Naive thymus-derived CD4-positive, alpha-beta T cell (primary cell): ENCODE measurements around the gene STEEP1. TPM values are rescaled to one million over a fixed set of nuclear protein-coding genes. Genes with fewer than 3 reads are reported as not detected.
"Not testable (repeated sequence)": the region's sequence is repeated elsewhere in the genome, so short reads cannot be mapped to it uniquely, and the experiment has no call there.

Experiments used
- ATAC-seq: fragments of 150-1000 bp; cut with Tn5 transposase; 2 replicates; pipeline ENCODE4 v1.10.0; 2021; ENCODE audit warnings: mild to moderate bottlenecking, moderate library complexity
- CTCF ChIA-PET: fragments of 350-600 bp; sonication (Branson Sonifier 250); formaldehyde crosslinking; loops from one replicate; lab custom pipeline; 2021; ENCODE audit warnings: antibody characterized with exemption; lab: Charles Lee
- POLR2A ChIA-PET: fragments of 350-600 bp; sonication (Branson Sonifier 250); formaldehyde crosslinking; loops from one replicate; lab custom pipeline; 2021; ENCODE audit warnings: antibody characterized with exemption, inconsistent platforms; lab: Charles Lee
- DNase-seq, 9 donors: peaks; one replicate each; pipeline versions ENCODE4 v3.0.0 to v3.0.0-alpha.2; 2020 to 2022; ENCODE audit warnings: mixed read lengths in 1 of 9
- H3K27ac ChIP-seq: one replicate; pipeline ENCODE4 v1.7.0; 2013; ENCODE audit warnings: mild to moderate bottlenecking, low read depth, low read length, moderate library complexity
- H3K27me3 ChIP-seq, 2 donors: one replicate each; pipeline ENCODE4 v1.7.0; 2013; ENCODE audit warnings: low read length in 2 of 2, mild to moderate bottlenecking in 2 of 2, moderate library complexity in 2 of 2; ENCODE audit not compliant: control insufficient read depth in 2 of 2, insufficient read depth in 2 of 2
- H3K36me3 ChIP-seq, 3 experiments: 1 replicate in 2 of 3; 2 replicates in 1 of 3; pipeline ENCODE4 v1.7.0; 2013; ENCODE audit warnings: low read length in 3 of 3, mild to moderate bottlenecking in 3 of 3, moderate library complexity in 1 of 3; ENCODE audit not compliant: insufficient read depth in 3 of 3, control insufficient read depth in 2 of 3
- H3K4me1 ChIP-seq, 2 donors: one replicate each; pipeline ENCODE4 v1.7.0; 2013; ENCODE audit warnings: low read length in 2 of 2, mild to moderate bottlenecking in 2 of 2, moderate library complexity in 1 of 2; ENCODE audit not compliant: control insufficient read depth in 2 of 2, insufficient read depth in 2 of 2
- H3K4me3 ChIP-seq: 2 replicates; pipeline ENCODE4 v1.7.0; 2013; ENCODE audit warnings: mild to moderate bottlenecking, low read length
- H3K9me3 ChIP-seq, 3 experiments: 1 replicate in 2 of 3; 2 replicates in 1 of 3; pipeline ENCODE4 v1.7.0; 2013; ENCODE audit warnings: low read length in 3 of 3; ENCODE audit not compliant: control insufficient read depth in 2 of 3
- H3K27ac Mint-ChIP-seq, 9 donors: one replicate each; pipeline ENCODE4 v1.8.0; 2020 to 2022; ENCODE audit warnings: mixed read lengths in 9 of 9, mild to moderate bottlenecking in 8 of 9, moderate library complexity in 5 of 9, inconsistent platforms in 2 of 9
- H3K27me3 Mint-ChIP-seq, 5 donors: one replicate each; pipeline ENCODE4 v1.8.0; 2021 to 2022; ENCODE audit warnings: mixed read lengths in 5 of 5, mild to moderate bottlenecking in 1 of 5
- H3K36me3 Mint-ChIP-seq, 5 donors: one replicate each; pipeline ENCODE4 v1.8.0; 2020 to 2022; ENCODE audit warnings: mixed read lengths in 5 of 5, mild to moderate bottlenecking in 3 of 5, inconsistent platforms in 1 of 5
- H3K4me1 Mint-ChIP-seq, 7 donors: one replicate each; pipeline ENCODE4 v1.8.0; 2020 to 2022; ENCODE audit warnings: mixed read lengths in 7 of 7, mild to moderate bottlenecking in 3 of 7, inconsistent platforms in 1 of 7
- H3K4me3 Mint-ChIP-seq, 10 donors: one replicate each; pipeline ENCODE4 v1.8.0; 2020 to 2022; ENCODE audit warnings: mild to moderate bottlenecking in 10 of 10, mixed read lengths in 10 of 10, moderate library complexity in 6 of 10, inconsistent platforms in 2 of 10
- H3K9me3 Mint-ChIP-seq, 11 donors: one replicate each; pipeline ENCODE4 v1.8.0; 2020 to 2022; ENCODE audit warnings: mixed read lengths in 11 of 11, mild to moderate bottlenecking in 4 of 11, inconsistent platforms in 1 of 11, moderate library complexity in 1 of 11
- intact Hi-C, 2 donors: fragments of 100-400 bp; cut with micrococcal nuclease; formaldehyde crosslinking; loops; one replicate each; pipeline ENCODE4 v1.15.1; 2023
- polyA plus RNA-seq, 2 donors: library from polyadenylated mRNA; unstranded; fragments of 300-500 nt; fragmentation: Illumina TruSeq; gene quantifications; one replicate each; pipeline ENCODE4 v1.2.3, GENCODE V29; 2021
- total RNA-seq, 6 experiments: library from RNA in 5 of 6; stranded (reverse) in 5 of 6; gene quantifications; 1 replicate in 5 of 6; 2 replicates in 1 of 6; pipeline ENCODE4 v1.2.3 and lab custom pipeline; 2021 to 2026

Gene STEEP1
- total and polyA plus RNA-seq, 7 experiments from 2014 or later = 13.3 to 22.2 (median 20.9) TPM

DNA sequence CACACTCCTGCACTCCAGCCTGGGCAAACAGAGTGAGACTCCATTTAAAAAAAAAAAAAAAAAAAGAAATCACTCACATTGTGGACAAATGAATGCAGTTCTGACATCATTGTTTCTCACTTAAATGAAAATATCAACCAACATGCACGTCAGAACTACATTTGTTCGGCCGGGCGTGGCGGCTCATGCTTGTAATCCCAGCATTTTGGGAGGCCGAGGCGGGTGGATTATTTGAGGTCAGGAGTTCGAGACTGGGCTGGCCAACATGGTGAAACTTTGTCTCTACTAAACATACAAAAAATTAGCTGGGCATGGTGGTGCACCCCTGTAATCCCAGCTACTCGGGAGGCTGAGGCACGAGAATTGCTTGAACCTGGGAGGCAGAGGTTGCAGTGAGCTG lies 60.1 kb downstream of the STEEP1 start:
- H3K27ac ChIP-seq, H3K9me3 Mint-ChIP-seq, H3K27me3 Mint-ChIP-seq, H3K27ac Mint-ChIP-seq, DNase-seq, H3K9me3 ChIP-seq, intact Hi-C loops, H3K4me3 ChIP-seq, ATAC-seq, H3K36me3 ChIP-seq, H3K4me3 Mint-ChIP-seq, H3K27me3 ChIP-seq, H3K36me3 Mint-ChIP-seq, CTCF ChIA-PET: not testable (repeated sequence)
- H3K4me1 ChIP-seq = peaks cover 0 to 20% of the 10 kb centered on the region in 2 donors
- peaks cover 6 to 24% (median 14%) of the 10 kb centered on the region in 7 donors for H3K4me1 Mint-ChIP-seq
- POLR2A ChIA-PET = interaction anchor here (0.7 to 0.9 kb wide), 2 partner anchors 67 to 105 kb away, joined by 3 to 4 read pairs; no protein-coding TSS in a partner anchor

DNA sequence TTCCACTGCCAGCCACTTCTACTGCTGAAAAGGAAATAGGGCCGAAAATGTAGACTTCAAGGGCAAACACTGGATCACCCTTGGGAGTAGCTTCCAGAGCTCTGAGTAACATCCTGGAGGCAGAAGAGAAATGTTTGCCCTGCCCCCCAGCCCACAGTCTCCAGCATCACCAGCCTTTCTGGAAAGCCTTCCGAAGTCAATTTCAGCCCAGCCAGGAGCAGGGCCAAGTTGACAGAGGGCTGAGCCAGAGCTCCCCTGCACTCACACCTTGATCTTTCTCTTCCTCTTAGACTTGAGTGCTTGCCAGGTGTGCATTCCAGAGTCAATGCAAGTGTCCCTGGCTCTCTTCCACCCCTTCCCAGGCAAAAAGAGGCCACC lies 61.7 kb downstream of the STEEP1 start:
- H3K4me3 ChIP-seq = no peak overlapping the region
- Mint-ChIP-seq H3K27ac (peak overlapping the region in 6 of 9 donors; percentile 14 to 96 (median 70)), H3K36me3 (no peaks in the 10 kb centered on the region), H3K4me3 (peak overlapping the region in 1 of 10 donors; percentile 36), H3K27me3 (no peaks in the 10 kb centered on the region), H3K4me1 (peaks cover 6 to 24% (median 14%) of the 10 kb centered on the region in 7 donors), H3K9me3 (no peaks in the 10 kb centered on the region)
- H3K4me1 ChIP-seq = peaks cover 0 to 20% of the 10 kb centered on the region in 2 donors
- H3K9me3 ChIP-seq = no peaks in the 10 kb centered on the region
- intact Hi-C loops = loop anchor here in 1 of 2 donors (5.0 kb wide), 1 partner anchor 36 kb away; the partner anchor contains the start of gene SLC25A5
- no peak for DNase-seq
- POLR2A ChIA-PET = interaction anchor here (1.1 to 1.2 kb wide), 2 partner anchors 9 to 14 kb away, joined by 3 to 6 read pairs; no protein-coding TSS in a partner anchor
- no peaks in the 10 kb centered on the region for H3K27me3 ChIP-seq
- CTCF ChIA-PET = interaction anchor here (0.5 to 0.7 kb wide), 2 partner anchors 28 to 114 kb away, joined by 3 to 4 read pairs; no protein-coding TSS in a partner anchor
- ATAC-seq = no peak
- H3K27ac ChIP-seq = peak overlapping the region; percentile 32
- H3K36me3 ChIP-seq = no peaks in the 10 kb centered on the region

- CTCF ChIA-PET = interaction anchor here (0.5 to 0.7 kb wide), 2 partner anchors 28 to 115 kb away, joined by 3 to 4 read pairs; no protein-coding TSS in a partner anchor
- Histone ChIP-seq H3K27me3 (no peaks in the 10 kb centered on the region), H3K27ac (peak overlapping the region; percentile 50), H3K9me3 (no peaks in the 10 kb centered on the region), H3K4me3 (no peak overlapping the region), H3K4me1 (peaks cover 0 to 20% of the 10 kb centered on the region in 2 donors), H3K36me3 (no peaks in the 10 kb centered on the region)
- H3K36me3 Mint-ChIP-seq = no peaks in the 10 kb centered on the region
- peak overlapping the region; percentile 69 to 97 (median 87) for H3K27ac Mint-ChIP-seq
- peak overlapping the region in 8 of 10 donors; percentile 51 to 77 (median 71) for H3K4me3 Mint-ChIP-seq
- intact Hi-C loops = loop anchor here in 1 of 2 donors (1.0 to 5.0 kb wide), 2 partner anchors 15 to 36 kb away; partner anchors contain the start of gene SLC25A5
- peaks cover 6 to 24% (median 14%) of the 10 kb centered on the region in 7 donors for H3K4me1 Mint-ChIP-seq
- H3K27me3 Mint-ChIP-seq = no peaks in the 10 kb centered on the region
- DNase-seq = peak in 7 of 9 donors; percentile 17 to 70 (median 58)
- no peaks in the 10 kb centered on the region for H3K9me3 Mint-ChIP-seq
- peak; percentile 85 for ATAC-seq
- POLR2A ChIA-PET = interaction anchor here (1.1 to 1.2 kb wide), 2 partner anchors 10 to 13 kb away, joined by 3 to 6 read pairs; no protein-coding TSS in a partner anchor
Measured at GRCh38 chrX:119502727-119503483, 62.3 kb downstream of the STEEP1 start.

DNA sequence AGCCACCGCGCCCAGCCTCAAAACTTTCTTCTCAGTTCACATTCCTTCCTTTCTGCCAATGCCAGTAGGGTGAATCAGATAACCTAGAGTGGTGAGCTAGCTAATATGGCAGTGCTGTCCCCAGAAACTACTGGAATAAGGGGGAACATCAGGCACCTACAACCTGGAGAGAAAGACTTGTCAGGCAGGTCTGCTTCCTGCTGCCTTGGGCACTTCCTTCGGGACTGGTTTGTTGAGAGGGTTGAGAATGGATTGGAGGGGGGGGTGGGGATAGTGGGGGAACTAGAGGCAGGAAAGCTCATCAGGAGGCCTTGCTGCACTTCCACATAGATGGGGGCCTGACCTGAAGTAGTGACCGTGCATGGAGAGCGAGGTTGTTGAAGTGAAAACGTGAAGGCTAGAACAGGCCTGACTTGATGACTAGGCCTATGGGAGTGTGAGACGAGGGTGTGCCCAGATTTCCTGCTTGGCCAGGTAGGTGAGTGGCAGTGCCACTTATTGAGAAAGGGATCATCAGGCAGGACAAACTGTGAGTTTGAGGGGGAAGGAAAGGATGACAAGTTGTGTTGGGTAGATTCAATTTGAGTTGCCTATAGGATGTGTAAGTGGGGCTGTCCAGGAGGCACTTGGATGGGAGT lies 63.6 kb downstream of the STEEP1 start:
- Mint-ChIP-seq H3K36me3 (no peaks in the 10 kb centered on the region), H3K27ac (peak overlapping the region in 8 of 9 donors; percentile 1 to 95 (median 42)), H3K9me3 (no peaks in the 10 kb centered on the region), H3K4me3 (peak overlapping the region in 3 of 10 donors; percentile 9 to 56 (median 33)), H3K4me1 (peaks cover 8 to 36% (median 14%) of the 10 kb centered on the region in 7 donors), H3K27me3 (no peaks in the 10 kb centered on the region)
- Histone ChIP-seq H3K9me3 (no peaks in the 10 kb centered on the region), H3K36me3 (no peaks in the 10 kb centered on the region), H3K27ac (peak overlapping the region; percentile 50), H3K4me3 (no peak overlapping the region), H3K27me3 (no peaks in the 10 kb centered on the region), H3K4me1 (peaks cover 0 to 21% of the 10 kb centered on the region in 2 donors)
- intact Hi-C loops = loop anchor here in 1 of 2 donors (1.0 to 5.0 kb wide), 2 partner anchors 13 to 34 kb away; partner anchors contain the start of gene SLC25A5
- no peak for DNase-seq
- CTCF ChIA-PET = interaction anchor here (0.7 to 1.9 kb wide), 3 partner anchors 19 to 113 kb away, joined by 3 to 6 read pairs (median 5); no protein-coding TSS in a partner anchor
- POLR2A ChIA-PET = interaction anchor here (1.5 kb wide), 1 partner anchor 19 kb away, joined by 4 read pairs; no protein-coding TSS in a partner anchor
- no peak for ATAC-seq

DNA sequence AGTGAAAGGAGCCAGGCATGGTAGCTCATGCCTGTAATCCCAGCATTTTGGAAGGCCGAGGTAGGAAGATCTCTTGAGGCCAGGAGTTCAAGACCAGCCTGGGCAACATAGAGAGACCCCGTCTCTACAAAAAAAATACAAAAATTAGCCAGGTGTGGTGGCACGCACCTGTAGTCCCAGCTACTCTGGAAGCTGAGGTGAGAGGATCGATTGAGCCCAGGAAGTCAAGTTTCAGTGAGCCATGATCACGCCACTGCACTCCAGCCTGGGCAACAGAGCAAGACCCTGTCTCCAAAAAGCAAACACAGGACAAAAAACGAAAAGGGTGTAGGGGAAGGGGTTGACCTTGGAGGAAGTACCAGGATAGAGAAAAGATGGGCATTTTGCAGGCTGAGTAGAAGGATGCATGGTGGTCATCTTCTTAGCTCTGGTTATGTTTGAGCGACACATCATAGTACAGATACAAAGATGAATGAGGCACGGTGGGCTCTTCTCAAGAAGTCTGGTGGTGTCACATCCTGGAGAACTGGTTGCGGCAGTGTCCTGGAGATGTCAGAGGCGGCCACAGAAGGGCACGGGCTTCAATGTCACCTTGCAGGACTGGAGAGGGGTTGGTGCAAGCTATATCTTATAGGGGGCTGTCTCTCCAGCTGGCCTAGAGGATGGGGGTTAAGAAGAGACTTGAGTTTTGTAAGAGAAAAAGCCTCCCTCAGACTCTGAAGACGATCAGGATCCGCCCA lies 65.0 kb downstream of the STEEP1 start:
- H3K27ac Mint-ChIP-seq = peak overlapping the region in 4 of 9 donors; percentile 8 to 81 (median 41)
- intact Hi-C loops = loop anchor here in 1 of 2 donors (5.0 kb wide), 1 partner anchor 33 kb away; the partner anchor contains the start of gene SLC25A5
- Histone ChIP-seq H3K9me3 (no peaks in the 10 kb centered on the region), H3K36me3 (no peaks in the 10 kb centered on the region), H3K4me1 (peaks cover 0 to 32% of the 10 kb centered on the region in 2 donors), H3K27ac (no peak overlapping the region), H3K4me3 (no peak overlapping the region), H3K27me3 (no peaks in the 10 kb centered on the region)
- ATAC-seq (no peak), DNase-seq (no peak)
- no peaks in the 10 kb centered on the region for H3K36me3 Mint-ChIP-seq
- H3K4me3 Mint-ChIP-seq = no peak overlapping the region
- ChIA-PET POLR2A (interaction anchor here (0.6 to 1.5 kb wide), 3 partner anchors 18 to 234 kb away, joined by 3 to 5 read pairs (median 4); no protein-coding TSS in a partner anchor), CTCF (interaction anchor here (1.9 kb wide), 1 partner anchor 18 kb away, joined by 6 read pairs; no protein-coding TSS in a partner anchor)
- H3K9me3 Mint-ChIP-seq = no peaks in the 10 kb centered on the region
- H3K27me3 Mint-ChIP-seq = no peaks in the 10 kb centered on the region
- peaks cover 12 to 43% (median 19%) of the 10 kb centered on the region in 7 donors for H3K4me1 Mint-ChIP-seq
